MM.1S (cell line): ENCODE results near the gene ADCK1.

Experiments
- DNase-seq: peaks from one replicate; pipeline ENCODE4 v3.0.0-alpha.2; 2015
- H2AFZ ChIP-seq: fragments of 300-600 bp; sonication (generic); 2 replicates; pipeline ENCODE4 v1.6.0; 2016; ENCODE audit warnings: antibody characterized with exemption, low read length
- H3F3A ChIP-seq: fragments of 300-600 bp; sonication (generic); 2 replicates; pipeline ENCODE4 v1.6.1; 2016; ENCODE audit warnings: mild to moderate bottlenecking, antibody characterized with exemption, low read length, moderate library complexity, mixed read lengths; ENCODE audit not compliant: insufficient read depth
- H3K27ac ChIP-seq: fragments of 300-600 bp; sonication (generic); 2 replicates; pipeline ENCODE4 v1.5.1; 2016; ENCODE audit warnings: mild to moderate bottlenecking, low read length
- H3K27me3 ChIP-seq: fragments of 300-600 bp; sonication (generic); replicated peaks from 2 replicates; pipeline ENCODE4 v1.6.0; 2016; ENCODE audit warnings: low read length; ENCODE audit not compliant: insufficient read depth
- H3K36me3 ChIP-seq: fragments of 300-600 bp; sonication (generic); replicated peaks from 2 replicates; pipeline ENCODE4 v1.6.1; 2016; ENCODE audit warnings: mild to moderate bottlenecking, low read length, mixed read lengths; ENCODE audit not compliant: insufficient read depth
- H3K4me1 ChIP-seq: fragments of 300-600 bp; sonication (generic); 2 replicates; pipeline ENCODE4 v1.6.1; 2016; ENCODE audit warnings: low read length, mixed read lengths
- H3K4me2 ChIP-seq: fragments of 300-600 bp; sonication (generic); 2 replicates; pipeline ENCODE4 v1.6.0; 2016; ENCODE audit warnings: low read depth, low read length
- H3K4me3 ChIP-seq: fragments of 300-600 bp; sonication (generic); 2 replicates; pipeline ENCODE4 v1.5.1; 2016; ENCODE audit warnings: low read length, mixed read lengths
- H3K79me2 ChIP-seq: fragments of 300-600 bp; sonication (generic); 2 replicates; pipeline ENCODE4 v1.6.1; 2016; ENCODE audit warnings: mixed run types, low read length, mixed read lengths
- H3K9ac ChIP-seq: fragments of 300-600 bp; sonication (generic); 2 replicates; pipeline ENCODE4 v1.6.1; 2016; ENCODE audit warnings: low read length, mixed read lengths
- H3K9me2 ChIP-seq: fragments of 300-600 bp; sonication (generic); replicated peaks from 2 replicates; pipeline ENCODE4 v1.6.1; 2016; ENCODE audit warnings: mild to moderate bottlenecking, low read length, mixed read lengths; ENCODE audit not compliant: insufficient read depth
- H3K9me3 ChIP-seq: fragments of 300-600 bp; sonication (generic); replicated peaks from 2 replicates; pipeline ENCODE4 v1.6.1; 2016; ENCODE audit warnings: mild to moderate bottlenecking, low read length, mixed read lengths; ENCODE audit not compliant: insufficient read depth
- H4K20me1 ChIP-seq: fragments of 300-600 bp; sonication (generic); 2 replicates; pipeline ENCODE4 v1.6.1; 2016; ENCODE audit warnings: mild to moderate bottlenecking, low read length, moderate library complexity, mixed read lengths; ENCODE audit not compliant: insufficient read depth
- CTCF ChIP-seq: fragments of 300-600 bp; sonication (generic); IDR thresholded peaks from 2 replicates; pipeline ENCODE4 v1.5.1; 2016; ENCODE audit warnings: antibody characterized with exemption, low read length, mixed read lengths
- EZH2 ChIP-seq: fragments of 300-600 bp; sonication (generic); optimal IDR thresholded peaks from 2 replicates; pipeline ENCODE3; 2017; ENCODE audit warnings: low read depth, mild to moderate bottlenecking, antibody characterized with exemption, low read length, mixed read lengths
- EZH2phosphoT487 ChIP-seq: fragments of 300-600 bp; sonication (generic); IDR thresholded peaks from 2 replicates; pipeline ENCODE4 v1.6.1; 2018; ENCODE audit warnings: antibody characterized with exemption, low read length

Gene ADCK1

GRCh38 chr14:77843195-77843594, 43.3 kb downstream of the ADCK1 start:
- H3K36me3 ChIP-seq, result no peaks in the 10 kb centered on the region
- no peaks in the 10 kb centered on the region for H3K4me1 ChIP-seq
- H3K27ac ChIP-seq, result no peak overlapping the region
- H3F3A ChIP-seq, result no peaks in the 10 kb centered on the region
- H2AFZ ChIP-seq, result no peak overlapping the region
- no peaks in the 10 kb centered on the region for H3K27me3 ChIP-seq
- H3K9me3 ChIP-seq, result no peaks in the 10 kb centered on the region
- no peaks in the 10 kb centered on the region for H4K20me1 ChIP-seq
- no peak overlapping the region for H3K4me2 ChIP-seq
- TF ChIP-seq CTCF (no peak), EZH2phosphoT487 (no peak), EZH2 (no peak)
- H3K79me2 ChIP-seq, result no peaks in the 10 kb centered on the region
- DNase-seq, result no peak
- H3K4me3 ChIP-seq, result no peak overlapping the region
- no peaks in the 10 kb centered on the region for H3K9me2 ChIP-seq
- no peak overlapping the region for H3K9ac ChIP-seq

GRCh38 chr14:77843651-77844050, 43.7 kb downstream of the ADCK1 start:
- no peak for DNase-seq
- Histone ChIP-seq H3K4me2 (no peak overlapping the region), H3K79me2 (no peaks in the 10 kb centered on the region)

GRCh38 chr14:77844802-77845201, 44.9 kb downstream of the ADCK1 start:
- no peak for DNase-seq
- H3K9ac ChIP-seq, result no peak overlapping the region

More at GRCh38 chr14:77843651-77844050, 43.7 kb downstream of the ADCK1 start:
- Histone ChIP-seq H3K4me3 (no peak overlapping the region), H3K27me3 (no peaks in the 10 kb centered on the region), H2AFZ (no peak overlapping the region), H3K9me3 (no peaks in the 10 kb centered on the region), H3F3A (no peaks in the 10 kb centered on the region), H3K36me3 (no peaks in the 10 kb centered on the region), H3K9me2 (no peaks in the 10 kb centered on the region), H3K4me1 (no peaks in the 10 kb centered on the region), H3K27ac (no peak overlapping the region), H4K20me1 (no peaks in the 10 kb centered on the region), H3K9ac (no peak overlapping the region)
- TF ChIP-seq EZH2, result no peak
- no peak for TF ChIP-seq CTCF
- TF ChIP-seq EZH2phosphoT487, result no peak

GRCh38 chr14:77848031-77848430, 48.1 kb downstream of the ADCK1 start:
- Histone ChIP-seq H3K9me3 (no peaks in the 10 kb centered on the region), H4K20me1 (no peaks in the 10 kb centered on the region), H3K4me3 (no peak overlapping the region), H3K4me2 (no peak overlapping the region), H3K27me3 (no peaks in the 10 kb centered on the region), H3K9me2 (no peaks in the 10 kb centered on the region), H3F3A (no peaks in the 10 kb centered on the region), H2AFZ (no peak overlapping the region), H3K4me1 (no peaks in the 10 kb centered on the region), H3K9ac (no peak overlapping the region), H3K79me2 (no peaks in the 10 kb centered on the region), H3K27ac (no peak overlapping the region), H3K36me3 (no peaks in the 10 kb centered on the region)
- no peak for DNase-seq
- TF ChIP-seq EZH2phosphoT487, result no peak
- TF ChIP-seq EZH2, result no peak
- no peak for TF ChIP-seq CTCF

More at GRCh38 chr14:77844802-77845201, 44.9 kb downstream of the ADCK1 start:
- Histone ChIP-seq H3K27ac (no peak overlapping the region), H3K4me3 (no peak overlapping the region), H3K4me2 (no peak overlapping the region), H3K27me3 (no peaks in the 10 kb centered on the region), H3K79me2 (no peaks in the 10 kb centered on the region), H3K9me3 (no peaks in the 10 kb centered on the region), H3F3A (no peaks in the 10 kb centered on the region), H3K9me2 (no peaks in the 10 kb centered on the region), H3K4me1 (no peaks in the 10 kb centered on the region), H4K20me1 (no peaks in the 10 kb centered on the region), H3K36me3 (no peaks in the 10 kb centered on the region), H2AFZ (no peak overlapping the region)
- TF ChIP-seq EZH2 (no peak), EZH2phosphoT487 (no peak)
